Measurements from ENCODE around the gene CFAP90.

CFAP90 gene

GRCh38 chr5:7822449-7822848, 28.5 kb downstream of the CFAP90 start:
- DNase-seq, result no peak

GRCh38 chr5:7816535-7816901, 34.4 kb downstream of the CFAP90 start:
- no peak for DNase-seq

- DNase-seq, result peak; percentile 40
Measured at GRCh38 chr5:7815892-7816534, 34.9 kb downstream of the CFAP90 start.

- DNase-seq, result no peak
Measured at GRCh38 chr5:7814816-7815215, 36.1 kb downstream of the CFAP90 start.

GRCh38 chr5:7813576-7813975, 37.4 kb downstream of the CFAP90 start:
- DNase-seq, result no peak

GRCh38 chr5:7813007-7813406, 37.9 kb downstream of the CFAP90 start:
- no peak for DNase-seq

GRCh38 chr5:7811715-7812114, 39.2 kb downstream of the CFAP90 start:
- DNase-seq, result no peak

- no peak for DNase-seq
Measured at GRCh38 chr5:7808998-7809397, 41.9 kb downstream of the CFAP90 start.

GRCh38 chr5:7805379-7805778, 45.6 kb downstream of the CFAP90 start:
- no peak for DNase-seq

GRCh38 chr5:7803937-7804336, 47.0 kb downstream of the CFAP90 start:
- no peak for DNase-seq

GRCh38 chr5:7802855-7803254, 48.1 kb downstream of the CFAP90 start:
- no peak for DNase-seq

- DNase-seq, result no peak
Measured at GRCh38 chr5:7801891-7802614, 48.9 kb downstream of the CFAP90 start.

GRCh38 chr5:7795306-7795705, 55.6 kb downstream of the CFAP90 start:
- DNase-seq, result no peak

- DNase-seq, result no peak
Measured at GRCh38 chr5:7794823-7795222, 56.1 kb downstream of the CFAP90 start.

- no peak for DNase-seq
Measured at GRCh38 chr5:7794311-7794710, 56.6 kb downstream of the CFAP90 start.

- no peak for DNase-seq
Measured at GRCh38 chr5:7793895-7794294, 57.0 kb downstream of the CFAP90 start.

GRCh38 chr5:7789567-7789966, 61.4 kb downstream of the CFAP90 start:
- DNase-seq, result no peak

- no peak for DNase-seq
Measured at GRCh38 chr5:7787770-7788169, 63.2 kb downstream of the CFAP90 start.

GRCh38 chr5:7784683-7785380, 66.1 kb downstream of the CFAP90 start:
- no peak for DNase-seq

- DNase-seq, result no peak
Measured at GRCh38 chr5:7781899-7782298, 69.0 kb downstream of the CFAP90 start.
